ENCODE results near the gene CEP85.

GRCh38 chr1:26184883-26185282 lies 49.1 kb upstream of the CEP85 start:
- TF ChIP-seq CTCF (IDR thresholded peaks at IDR 0.05) (no peak), POLR2A (IDR thresholded peaks at IDR 0.05) (no peak)
